ENCODE data around the gene LDLRAD2.

LDLRAD2 gene

GRCh38 chr1:21863981-21864380 is 51.9 kb downstream of the LDLRAD2 start:
- no peak for DNase-seq (ENCODE audit: low read depth)

- DNase-seq (ENCODE audit: low read depth): no peak
These were observed 52.7 kb downstream of the LDLRAD2 start for GRCh38 chr1:21864730-21865129.

- DNase-seq (ENCODE audit: low read depth): no peak
These were observed 53.5 kb downstream of the LDLRAD2 start for GRCh38 chr1:21865609-21865942.

GRCh38 chr1:21865943-21866706 is 54.1 kb downstream of the LDLRAD2 start:
- no peak for DNase-seq (ENCODE audit: low read depth)

GRCh38 chr1:21866707-21867043 is 54.6 kb downstream of the LDLRAD2 start:
- no peak for DNase-seq (ENCODE audit: low read depth)

GRCh38 chr1:21867451-21867996 is 55.5 kb downstream of the LDLRAD2 start:
- DNase-seq (ENCODE audit: low read depth): no peak

GRCh38 chr1:21868482-21868881 is 56.4 kb downstream of the LDLRAD2 start:
- no peak for DNase-seq (ENCODE audit: low read depth)

GRCh38 chr1:21868941-21869454 is 56.9 kb downstream of the LDLRAD2 start:
- no peak for DNase-seq (ENCODE audit: low read depth)

- peak; percentile 74 for DNase-seq (ENCODE audit: low read depth)
These were observed 57.6 kb downstream of the LDLRAD2 start for GRCh38 chr1:21869620-21870121.

GRCh38 chr1:21870611-21871010 is 58.5 kb downstream of the LDLRAD2 start:
- DNase-seq (ENCODE audit: low read depth): no peak

GRCh38 chr1:21871943-21872342 is 59.9 kb downstream of the LDLRAD2 start:
- no peak for DNase-seq (ENCODE audit: low read depth)

- no peak for DNase-seq (ENCODE audit: low read depth)
These were observed 60.5 kb downstream of the LDLRAD2 start for GRCh38 chr1:21872445-21873079.

- no peak for DNase-seq (ENCODE audit: low read depth)
These were observed 61.1 kb downstream of the LDLRAD2 start for GRCh38 chr1:21873174-21873573.

GRCh38 chr1:21873761-21874160 is 61.7 kb downstream of the LDLRAD2 start:
- no peak for DNase-seq (ENCODE audit: low read depth)

GRCh38 chr1:21874328-21874727 is 62.3 kb downstream of the LDLRAD2 start:
- no peak for DNase-seq (ENCODE audit: low read depth)

All from GM04503 (cell line).